Measurements from ENCODE around the gene CPA4.

CPA4 gene

GRCh38 chr7:130274983-130275591, 17.9 kb upstream of the CPA4 start:
- no peak for DNase-seq (ENCODE audit: low read depth, low spot score)

- DNase-seq (ENCODE audit: low read depth, low spot score) = no peak
These were observed 17.1 kb upstream of the CPA4 start for GRCh38 chr7:130275826-130276297.

GRCh38 chr7:130276796-130277762, 15.9 kb upstream of the CPA4 start:
- DNase-seq (ENCODE audit: low read depth, low spot score) = no peak

GRCh38 chr7:130277763-130278643, 15.0 kb upstream of the CPA4 start:
- no peak for DNase-seq (ENCODE audit: low read depth, low spot score)

GRCh38 chr7:130278860-130279259, 14.1 kb upstream of the CPA4 start:
- DNase-seq (ENCODE audit: low read depth, low spot score) = no peak

GRCh38 chr7:130279286-130279685, 13.7 kb upstream of the CPA4 start:
- DNase-seq (ENCODE audit: low read depth, low spot score) = no peak

- no peak for DNase-seq (ENCODE audit: low read depth, low spot score)
These were observed 13.1 kb upstream of the CPA4 start for GRCh38 chr7:130279906-130280305.

GRCh38 chr7:130281260-130281659, 11.7 kb upstream of the CPA4 start:
- DNase-seq (ENCODE audit: low read depth, low spot score) = no peak

GRCh38 chr7:130286881-130287280, 6.1 kb upstream of the CPA4 start:
- DNase-seq (ENCODE audit: low read depth, low spot score) = no peak

- no peak for DNase-seq (ENCODE audit: low read depth, low spot score)
These were observed 4.8 kb upstream of the CPA4 start for GRCh38 chr7:130288168-130288567.

GRCh38 chr7:130288829-130289228, 4.1 kb upstream of the CPA4 start:
- DNase-seq (ENCODE audit: low read depth, low spot score) = no peak

GRCh38 chr7:130289478-130289877, 3.5 kb upstream of the CPA4 start:
- DNase-seq (ENCODE audit: low read depth, low spot score) = no peak

- no peak for DNase-seq (ENCODE audit: low read depth, low spot score)
These were observed 2.2 kb upstream of the CPA4 start for GRCh38 chr7:130290745-130291144.

- no peak for DNase-seq (ENCODE audit: low read depth, low spot score)
These were observed 560 bp downstream of the CPA4 start for GRCh38 chr7:130293521-130293920.

- DNase-seq (ENCODE audit: low read depth, low spot score) = no peak
These were observed 1.4 kb downstream of the CPA4 start for GRCh38 chr7:130294314-130294713.

GRCh38 chr7:130296221-130296951, 3.4 kb downstream of the CPA4 start:
- no peak for DNase-seq (ENCODE audit: low read depth, low spot score)

GRCh38 chr7:130297628-130298543, 4.9 kb downstream of the CPA4 start:
- no peak for DNase-seq (ENCODE audit: low read depth, low spot score)

GRCh38 chr7:130298544-130299326, 5.8 kb downstream of the CPA4 start:
- DNase-seq (ENCODE audit: low read depth, low spot score) = no peak

- DNase-seq (ENCODE audit: low read depth, low spot score) = no peak
These were observed 6.9 kb downstream of the CPA4 start for GRCh38 chr7:130299866-130300265.

Data from brain pericyte (primary cell).